ENCODE results near the gene PLGRKT.

GRCh38 chr9:5422276-5422675 is 15.4 kb downstream of the PLGRKT start:
- TF ChIP-seq ZNF274 (IDR thresholded peaks at IDR 0.05; ENCODE audit: low read depth, low read length) (no peak), SUZ12 (IDR thresholded peaks at IDR 0.05; ENCODE audit: extremely low read depth, insufficient read depth, insufficient read length) (no peak)

Data from NT2/D1 (cell line).